Measurements from ENCODE around the gene IL6.

DNA sequence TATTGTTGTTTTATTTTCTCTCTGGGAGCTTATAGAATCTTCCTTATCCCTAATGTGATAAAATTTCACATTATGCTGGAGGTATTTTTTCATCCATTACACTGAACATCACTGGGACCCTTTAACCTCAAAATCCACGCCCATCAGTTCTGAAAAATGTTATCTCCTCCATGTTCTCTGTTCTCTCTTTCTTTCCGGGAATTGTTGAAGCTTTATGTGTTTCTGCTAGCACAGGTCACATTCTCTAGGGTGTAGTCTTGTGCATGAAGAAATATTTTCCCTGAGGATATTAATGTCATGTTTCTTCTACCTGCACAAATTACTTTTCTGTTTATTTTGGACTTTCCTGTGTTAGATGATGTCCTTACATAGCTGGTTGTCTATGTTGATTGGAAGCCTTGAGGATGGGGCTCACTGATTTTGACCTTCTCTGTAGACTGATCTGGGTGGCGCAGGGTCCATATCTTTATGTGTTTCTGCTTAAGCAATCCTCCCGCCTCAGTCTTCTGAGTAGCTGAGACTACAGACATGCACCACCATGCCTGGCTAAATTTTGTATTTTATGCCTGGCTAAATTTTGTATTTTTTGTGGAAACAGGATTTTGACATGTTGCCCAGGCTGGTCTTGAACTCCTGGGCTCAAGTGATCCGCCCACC is 31.4 kb upstream of the IL6 start:
- TF ChIP-seq, protein P1, sequence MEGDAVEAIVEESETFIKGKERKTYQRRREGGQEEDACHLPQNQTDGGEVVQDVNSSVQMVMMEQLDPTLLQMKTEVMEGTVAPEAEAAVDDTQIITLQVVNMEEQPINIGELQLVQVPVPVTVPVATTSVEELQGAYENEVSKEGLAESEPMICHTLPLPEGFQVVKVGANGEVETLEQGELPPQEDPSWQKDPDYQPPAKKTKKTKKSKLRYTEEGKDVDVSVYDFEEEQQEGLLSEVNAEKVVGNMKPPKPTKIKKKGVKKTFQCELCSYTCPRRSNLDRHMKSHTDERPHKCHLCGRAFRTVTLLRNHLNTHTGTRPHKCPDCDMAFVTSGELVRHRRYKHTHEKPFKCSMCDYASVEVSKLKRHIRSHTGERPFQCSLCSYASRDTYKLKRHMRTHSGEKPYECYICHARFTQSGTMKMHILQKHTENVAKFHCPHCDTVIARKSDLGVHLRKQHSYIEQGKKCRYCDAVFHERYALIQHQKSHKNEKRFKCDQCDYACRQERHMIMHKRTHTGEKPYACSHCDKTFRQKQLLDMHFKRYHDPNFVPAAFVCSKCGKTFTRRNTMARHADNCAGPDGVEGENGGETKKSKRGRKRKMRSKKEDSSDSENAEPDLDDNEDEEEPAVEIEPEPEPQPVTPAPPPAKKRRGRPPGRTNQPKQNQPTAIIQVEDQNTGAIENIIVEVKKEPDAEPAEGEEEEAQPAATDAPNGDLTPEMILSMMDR (IDR thresholded peaks at IDR 0.05; ENCODE audit: insufficient read depth, low read length, poor library complexity, severe bottlenecking) = no peak
- TF ChIP-seq EZH2phosphoT487 (conservative IDR thresholded peaks at IDR 0.05; ENCODE audit: low read length) = no peak

All from SU-DHL-6 (cell line).